Thyroid gland (tissue), 4 donors: ENCODE results near the gene ABCC3. TPM values are rescaled to one million over a fixed set of nuclear protein-coding genes. Genes with fewer than 3 reads are reported as not detected.

Source experiments
- DNase-seq, 2 donors: peaks; one replicate each; pipeline ENCODE4 v3.0.0-alpha.2; 2019
- H3K27ac ChIP-seq, 3 donors: fragments of 200-600 bp; sonication (generic); 1 replicate in 2 of 3; 2 replicates in 1 of 3; pipeline ENCODE4 v1.5.1; 2016 to 2019; ENCODE audit warnings: mild to moderate bottlenecking in 1 of 3, moderate library complexity in 1 of 3
- H3K27me3 ChIP-seq: fragments of 200-600 bp; sonication (generic); one replicate; pipeline ENCODE4 v1.5.1; 2019
- H3K36me3 ChIP-seq, 2 donors: fragments of 200-600 bp; sonication (generic); one replicate each; pipeline ENCODE4 v1.5.1; 2016 to 2019
- H3K4me1 ChIP-seq, 2 donors: fragments of 200-600 bp; sonication (generic); one replicate each; pipeline ENCODE4 v1.5.1; 2017 to 2019
- H3K4me3 ChIP-seq, 3 donors: fragments of 200-600 bp; sonication (generic); replicated peaks in 1 of 3; 1 replicate in 2 of 3; 2 replicates in 1 of 3; pipeline ENCODE4 v1.5.1; 2016; ENCODE audit warnings: mild to moderate bottlenecking in 1 of 3
- H3K9me3 ChIP-seq: fragments of 200-600 bp; sonication (generic); one replicate; pipeline ENCODE4 v1.5.1; 2017
- CTCF ChIP-seq, 6 experiments: fragments of 200-600 bp in 3 of 6; fragments of 450-650 bp in 3 of 6; sonication (generic) in 3 of 6; IDR thresholded peaks; one replicate each; pipeline ENCODE4 v1.5.1; 2016 to 2019; ENCODE audit warnings: antibody characterized with exemption in 6 of 6, mild to moderate bottlenecking in 2 of 6, inconsistent platforms in 1 of 6, moderate library complexity in 1 of 6
- POLR2A ChIP-seq, 2 donors: fragments of 450-650 bp; IDR thresholded peaks; one replicate each; pipeline ENCODE4 v1.6.1; 2017; ENCODE audit warnings: antibody characterized with exemption in 2 of 2, mild to moderate bottlenecking in 2 of 2, moderate library complexity in 1 of 2
- WGBS, 2 donors: methylation state at CpG; one replicate each; pipeline ENCODE4 v1.1.5; 2017; 5-methylcytosine and 5-hydroxymethylcytosine counted together
- intact Hi-C: fragments of 100-400 bp; cut with DNase I; formaldehyde crosslinking; loops from one replicate; pipeline ENCODE4 v1.15.1; 2023
- total RNA-seq, 4 donors: library from RNA; depleted of rRNA; stranded (reverse); fragments of >200 nt; gene quantifications; one replicate each; pipeline ENCODE4 v1.2.3, GENCODE V29; 2016

The ABCC3 gene
- total RNA-seq, 4 donors from 2014 or later, result 51.0 to 189 (median 131) TPM

GRCh38 chr17:50621574-50622031 lies 13.1 kb upstream of the ABCC3 start:
- no peak for DNase-seq
- Histone ChIP-seq H3K9me3 (no peaks in the 10 kb centered on the region), H3K27ac (no peak overlapping the region), H3K4me1 (peaks cover 17% of the 10 kb centered on the region in 2 donors), H3K4me3 (no peak overlapping the region), H3K27me3 (no peaks in the 10 kb centered on the region), H3K36me3 (no peaks in the 10 kb centered on the region)
- intact Hi-C loops, result loop anchor here (5.0 to 10.0 kb wide), 2 partner anchors 137 to 211 kb away; no protein-coding TSS in a partner anchor
- 66 to 86% methylated on average over 15 to 16 of the region's 16 CpGs for WGBS, 2 donors
- no peak for TF ChIP-seq POLR2A (IDR thresholded peaks at IDR 0.05)

GRCh38 chr17:50624321-50624934 lies 10.3 kb upstream of the ABCC3 start:
- no peaks in the 10 kb centered on the region for H3K27me3 ChIP-seq
- TF ChIP-seq CTCF (IDR thresholded peaks at IDR 0.05) (no peak), POLR2A (IDR thresholded peaks at IDR 0.05) (no peak)
- no peak overlapping the region for H3K4me3 ChIP-seq
- intact Hi-C loops, result loop anchor here (2.0 to 10.0 kb wide), 3 partner anchors 74 to 208 kb away; no protein-coding TSS in a partner anchor
- H3K4me1 ChIP-seq, result peaks cover 29 to 31% of the 10 kb centered on the region in 2 donors
- WGBS, 2 donors, result 82 to 94% methylated on average over 7 of the region's 7 CpGs
- H3K9me3 ChIP-seq, result no peaks in the 10 kb centered on the region
- no peak overlapping the region for H3K27ac ChIP-seq
- DNase-seq, result no peak
- H3K36me3 ChIP-seq, result no peaks in the 10 kb centered on the region

- Histone ChIP-seq H3K36me3 (no peaks in the 10 kb centered on the region), H3K27me3 (no peaks in the 10 kb centered on the region), H3K4me3 (no peak overlapping the region), H3K4me1 (peaks cover 30 to 31% of the 10 kb centered on the region in 2 donors), H3K9me3 (no peaks in the 10 kb centered on the region), H3K27ac (peak overlapping the region; percentile 21 to 67 (median 66))
- TF ChIP-seq CTCF (IDR thresholded peaks at IDR 0.05) (no peak), POLR2A (IDR thresholded peaks at IDR 0.05) (no peak)
- peak; percentile 60 to 70 for DNase-seq
- 48 to 59% methylated on average over 10 to 13 of the region's 19 CpGs for WGBS, 2 donors
- intact Hi-C loops, result loop anchor here (2.0 to 10.0 kb wide), 2 partner anchors 74 to 140 kb away; no protein-coding TSS in a partner anchor
Observed at GRCh38 chr17:50625032-50625871, 9.4 kb upstream of the ABCC3 start.

GRCh38 chr17:50626037-50626574 lies 8.6 kb upstream of the ABCC3 start:
- peaks cover 31 to 33% of the 10 kb centered on the region in 2 donors for H3K4me1 ChIP-seq
- TF ChIP-seq CTCF (IDR thresholded peaks at IDR 0.05) (peak; percentile 64 to 93 (median 84)), POLR2A (IDR thresholded peaks at IDR 0.05) (no peak)
- H3K36me3 ChIP-seq, result no peaks in the 10 kb centered on the region
- 39 to 40% methylated on average over 1 to 10 of the region's 19 CpGs for WGBS, 2 donors
- intact Hi-C loops, result loop anchor here (10.0 kb wide), 1 partner anchor 141 kb away; no protein-coding TSS in a partner anchor
- H3K27me3 ChIP-seq, result no peaks in the 10 kb centered on the region
- peak overlapping the region; percentile 21 to 67 (median 66) for H3K27ac ChIP-seq
- DNase-seq, result peak; percentile 88 to 90
- H3K4me3 ChIP-seq, result no peak overlapping the region
- H3K9me3 ChIP-seq, result no peaks in the 10 kb centered on the region

- intact Hi-C loops, result loop anchor here (10.0 kb wide), 1 partner anchor 142 kb away; no protein-coding TSS in a partner anchor
- DNase-seq, result no peak
- WGBS, 2 donors, result 91 to 92% methylated on average over 17 of the region's 17 CpGs
- H3K9me3 ChIP-seq, result no peaks in the 10 kb centered on the region
- H3K4me1 ChIP-seq, result peaks cover 31 to 33% of the 10 kb centered on the region in 2 donors
- no peak for TF ChIP-seq CTCF (IDR thresholded peaks at IDR 0.05)
- no peak for TF ChIP-seq POLR2A (IDR thresholded peaks at IDR 0.05)
- no peak overlapping the region for H3K27ac ChIP-seq
- no peaks in the 10 kb centered on the region for H3K27me3 ChIP-seq
- H3K4me3 ChIP-seq, result no peak overlapping the region
- no peaks in the 10 kb centered on the region for H3K36me3 ChIP-seq
Observed at GRCh38 chr17:50627036-50627781, 7.5 kb upstream of the ABCC3 start.
